ENCODE data around the gene ARHGAP27. TPM values are rescaled to one million over a fixed set of nuclear protein-coding genes. Genes with fewer than 3 reads are reported as not detected.

The ARHGAP27 gene
- total and polyA plus RNA-seq, 9 of the 15 experiments (the other 6 are each of a cell fraction or from before 2014, with no cell fraction given): 0.04 to 4.6 (median 2.1) TPM

DNA sequence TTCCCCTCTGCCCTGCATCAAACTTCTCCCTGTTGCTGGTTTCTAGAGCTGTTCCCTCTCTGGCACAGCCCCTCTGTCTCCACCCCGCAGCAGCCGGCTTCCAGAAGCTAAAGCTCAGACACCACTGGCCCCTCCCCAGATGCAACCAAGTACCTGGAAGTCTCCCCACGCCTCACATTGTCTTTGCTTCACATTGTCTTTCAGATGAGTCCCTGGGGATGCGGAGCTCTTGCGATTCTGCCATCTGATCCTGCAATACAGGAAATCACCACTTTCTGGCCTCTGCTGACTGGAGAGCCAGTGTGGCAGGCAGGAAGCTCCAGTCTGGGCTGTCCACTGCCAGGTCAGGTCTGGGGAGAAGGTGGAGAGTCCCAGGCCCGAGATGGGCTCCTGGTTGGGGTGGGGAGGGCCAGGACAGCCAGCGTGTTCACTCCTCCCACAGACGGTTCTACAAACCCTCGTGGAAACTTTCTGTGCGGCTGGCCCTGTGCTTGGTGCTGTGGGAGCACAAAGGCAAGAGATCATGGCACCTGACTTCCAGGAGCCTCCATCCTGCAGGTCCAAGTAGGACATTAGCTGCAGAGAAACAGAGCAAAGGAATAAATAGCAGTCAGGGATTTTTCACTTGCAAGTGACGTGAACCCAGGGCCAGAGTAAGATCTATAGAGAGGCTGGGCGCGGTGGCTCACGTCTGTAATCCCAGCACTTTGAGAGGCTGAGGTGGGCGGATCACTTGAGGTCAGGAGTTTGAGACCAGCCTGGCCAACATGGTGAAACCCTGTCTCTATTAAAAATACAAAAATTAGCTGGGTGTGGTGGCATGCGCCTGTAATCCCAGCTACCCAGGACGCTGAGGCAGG, 67.9 kb downstream of the ARHGAP27 start:
- H4K20me1 ChIP-seq (replicated peaks; ENCODE audit: control insufficient read depth, insufficient read depth, low read length): no peaks in the 10 kb centered on the region
- POLR2A ChIA-PET: interaction anchor here (0.7 to 1.7 kb wide), 4 partner anchors 9 to 313 kb away, joined by 3 to 7 read pairs (median 3); no protein-coding TSS in a partner anchor
- no peaks in the 10 kb centered on the region for H3K79me2 ChIP-seq (ENCODE audit: control insufficient read depth, insufficient read depth, low read length)
- no peak overlapping the region for H3K4me2 ChIP-seq (ENCODE audit: insufficient read depth, low read length)
- H3K9me3 ChIP-seq (replicated peaks; ENCODE audit: control insufficient read depth, insufficient read depth, low read depth, low read length): no peaks in the 10 kb centered on the region
- intact Hi-C loops (cut with micrococcal nuclease): no loop called here
- H3K27me3 ChIP-seq (ENCODE audit: control insufficient read depth in 2 of 2, insufficient read depth in 2 of 2, low read length in 2 of 2): peaks cover 8 to 29% of the 10 kb centered on the region in 2 experiments; a peak in 4 of 5 replicates
- DNase-seq (ENCODE audit: extremely low read depth in 1 of 4, low spot score in 3 of 4) (no peak), ATAC-seq (no peak), FAIRE-seq (no peak)
- CTCF ChIA-PET (ENCODE audit: low intra/inter-chr PET ratio): no interaction called here
- no peaks in the 10 kb centered on the region for H3K9me1 ChIP-seq (ENCODE audit: control insufficient read depth, insufficient read depth, low read length)
- H3K27ac ChIP-seq (ENCODE audit: extremely low read depth, low read depth, low read length): no peak overlapping the region
- no TSS peak for BruUV-seq (replicated peaks)
- in situ Hi-C loops (cut with MboI): no loop called here
- H3K4me1 ChIP-seq (replicated peaks in 1 of 2; ENCODE audit: control insufficient read depth in 2 of 2, insufficient read depth in 2 of 2, low read length in 2 of 2): peaks cover 0 to 6% of the 10 kb centered on the region in 2 experiments; a peak in 2 of 5 replicates
- peak overlapping the region in 1 of 2 experiments; percentile 69; a peak in 2 of 4 replicates for H3K9ac ChIP-seq (ENCODE audit: insufficient read depth in 1 of 2, low read depth in 2 of 2, low read length in 2 of 2)
- H2AFZ ChIP-seq (ENCODE audit: low read depth, low read length): 0 out of 2 replicates have a peak overlapping the region, but pooled peaks have one; percentile 12
- H3K4me3 ChIP-seq: no peak overlapping the region
- H3K36me3 ChIP-seq (ENCODE audit: control insufficient read depth, insufficient read depth, low read length): no peaks in the 10 kb centered on the region
- WGBS (ENCODE audit: insufficient coverage, low coverage, missing lambda C conversion rate): 28% methylated on average over 16 of the region's 17 CpGs
- TF ChIP-seq, protein P1, sequence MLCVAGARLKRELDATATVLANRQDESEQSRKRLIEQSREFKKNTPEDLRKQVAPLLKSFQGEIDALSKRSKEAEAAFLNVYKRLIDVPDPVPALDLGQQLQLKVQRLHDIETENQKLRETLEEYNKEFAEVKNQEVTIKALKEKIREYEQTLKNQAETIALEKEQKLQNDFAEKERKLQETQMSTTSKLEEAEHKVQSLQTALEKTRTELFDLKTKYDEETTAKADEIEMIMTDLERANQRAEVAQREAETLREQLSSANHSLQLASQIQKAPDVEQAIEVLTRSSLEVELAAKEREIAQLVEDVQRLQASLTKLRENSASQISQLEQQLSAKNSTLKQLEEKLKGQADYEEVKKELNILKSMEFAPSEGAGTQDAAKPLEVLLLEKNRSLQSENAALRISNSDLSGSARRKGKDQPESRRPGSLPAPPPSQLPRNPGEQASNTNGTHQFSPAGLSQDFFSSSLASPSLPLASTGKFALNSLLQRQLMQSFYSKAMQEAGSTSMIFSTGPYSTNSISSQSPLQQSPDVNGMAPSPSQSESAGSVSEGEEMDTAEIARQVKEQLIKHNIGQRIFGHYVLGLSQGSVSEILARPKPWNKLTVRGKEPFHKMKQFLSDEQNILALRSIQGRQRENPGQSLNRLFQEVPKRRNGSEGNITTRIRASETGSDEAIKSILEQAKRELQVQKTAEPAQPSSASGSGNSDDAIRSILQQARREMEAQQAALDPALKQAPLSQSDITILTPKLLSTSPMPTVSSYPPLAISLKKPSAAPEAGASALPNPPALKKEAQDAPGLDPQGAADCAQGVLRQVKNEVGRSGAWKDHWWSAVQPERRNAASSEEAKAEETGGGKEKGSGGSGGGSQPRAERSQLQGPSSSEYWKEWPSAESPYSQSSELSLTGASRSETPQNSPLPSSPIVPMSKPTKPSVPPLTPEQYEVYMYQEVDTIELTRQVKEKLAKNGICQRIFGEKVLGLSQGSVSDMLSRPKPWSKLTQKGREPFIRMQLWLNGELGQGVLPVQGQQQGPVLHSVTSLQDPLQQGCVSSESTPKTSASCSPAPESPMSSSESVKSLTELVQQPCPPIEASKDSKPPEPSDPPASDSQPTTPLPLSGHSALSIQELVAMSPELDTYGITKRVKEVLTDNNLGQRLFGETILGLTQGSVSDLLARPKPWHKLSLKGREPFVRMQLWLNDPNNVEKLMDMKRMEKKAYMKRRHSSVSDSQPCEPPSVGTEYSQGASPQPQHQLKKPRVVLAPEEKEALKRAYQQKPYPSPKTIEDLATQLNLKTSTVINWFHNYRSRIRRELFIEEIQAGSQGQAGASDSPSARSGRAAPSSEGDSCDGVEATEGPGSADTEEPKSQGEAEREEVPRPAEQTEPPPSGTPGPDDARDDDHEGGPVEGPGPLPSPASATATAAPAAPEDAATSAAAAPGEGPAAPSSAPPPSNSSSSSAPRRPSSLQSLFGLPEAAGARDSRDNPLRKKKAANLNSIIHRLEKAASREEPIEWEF (CRISPR knock-in tag; IDR thresholded peaks at IDR 0.05): no peak
- no peak for TF ChIP-seq EGR1 (conservative IDR thresholded peaks at IDR 0.05)
- no peak for TF ChIP-seq SMAD2 (IDR thresholded peaks at IDR 0.05; ENCODE audit: low read depth, low read length)
- TF ChIP-seq, protein P2, sequence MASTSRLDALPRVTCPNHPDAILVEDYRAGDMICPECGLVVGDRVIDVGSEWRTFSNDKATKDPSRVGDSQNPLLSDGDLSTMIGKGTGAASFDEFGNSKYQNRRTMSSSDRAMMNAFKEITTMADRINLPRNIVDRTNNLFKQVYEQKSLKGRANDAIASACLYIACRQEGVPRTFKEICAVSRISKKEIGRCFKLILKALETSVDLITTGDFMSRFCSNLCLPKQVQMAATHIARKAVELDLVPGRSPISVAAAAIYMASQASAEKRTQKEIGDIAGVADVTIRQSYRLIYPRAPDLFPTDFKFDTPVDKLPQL (IDR thresholded peaks at IDR 0.05; ENCODE audit: extremely low read depth, insufficient read length): no peak
- TF ChIP-seq BCL6 (CRISPR knock-in tag; IDR thresholded peaks at IDR 0.05): no peak
- TF ChIP-seq, protein P3, sequence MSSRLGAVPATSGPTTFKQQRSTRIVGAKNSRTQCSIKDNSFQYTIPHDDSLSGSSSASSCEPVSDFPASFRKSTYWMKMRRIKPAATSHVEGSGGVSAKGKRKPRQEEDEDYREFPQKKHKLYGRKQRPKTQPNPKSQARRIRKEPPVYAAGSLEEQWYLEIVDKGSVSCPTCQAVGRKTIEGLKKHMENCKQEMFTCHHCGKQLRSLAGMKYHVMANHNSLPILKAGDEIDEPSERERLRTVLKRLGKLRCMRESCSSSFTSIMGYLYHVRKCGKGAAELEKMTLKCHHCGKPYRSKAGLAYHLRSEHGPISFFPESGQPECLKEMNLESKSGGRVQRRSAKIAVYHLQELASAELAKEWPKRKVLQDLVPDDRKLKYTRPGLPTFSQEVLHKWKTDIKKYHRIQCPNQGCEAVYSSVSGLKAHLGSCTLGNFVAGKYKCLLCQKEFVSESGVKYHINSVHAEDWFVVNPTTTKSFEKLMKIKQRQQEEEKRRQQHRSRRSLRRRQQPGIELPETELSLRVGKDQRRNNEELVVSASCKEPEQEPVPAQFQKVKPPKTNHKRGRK (tag; IDR thresholded peaks at IDR 0.05): no peak
